KOPT-K1 (cell line): ENCODE data around the gene TRMT11.
A peak's percentile ranks its signal among the peaks of the same experiment; 100 is the strongest.
"Not testable (repeated sequence)": the region's sequence is repeated elsewhere in the genome, so short reads cannot be mapped to it uniquely, and the experiment has no call there.

ENCODE experiments used
- H3K27ac ChIP-seq: fragments of 200-600 bp; sonication (generic); 2 replicates; pipeline ENCODE4 v1.5.1; 2016; ENCODE audit warnings: antibody characterized with exemption, mild to moderate bottlenecking, low read depth, low read length; ENCODE audit not compliant: poor library complexity, severe bottlenecking
- H3K36me3 ChIP-seq: fragments of 200-600 bp; sonication (generic); 2 replicates; pipeline ENCODE4 v1.5.1; 2017; ENCODE audit warnings: antibody characterized with exemption, mild to moderate bottlenecking, low read length, moderate library complexity; ENCODE audit not compliant: insufficient read depth
- H3K9me3 ChIP-seq: fragments of 200-600 bp; sonication (generic); 2 replicates; pipeline ENCODE4 v1.5.1; 2017; ENCODE audit warnings: antibody characterized with exemption, low read length, mild to moderate bottlenecking; ENCODE audit not compliant: insufficient read depth, poor library complexity, severe bottlenecking

The TRMT11 gene

GRCh38 chr6:126002755-126003679, 16.7 kb downstream of the TRMT11 start:
- no peaks in the 10 kb centered on the region for H3K9me3 ChIP-seq
- peaks cover 50% of the 10 kb centered on the region for H3K36me3 ChIP-seq
- H3K27ac ChIP-seq = peak overlapping the region; percentile 2

DNA sequence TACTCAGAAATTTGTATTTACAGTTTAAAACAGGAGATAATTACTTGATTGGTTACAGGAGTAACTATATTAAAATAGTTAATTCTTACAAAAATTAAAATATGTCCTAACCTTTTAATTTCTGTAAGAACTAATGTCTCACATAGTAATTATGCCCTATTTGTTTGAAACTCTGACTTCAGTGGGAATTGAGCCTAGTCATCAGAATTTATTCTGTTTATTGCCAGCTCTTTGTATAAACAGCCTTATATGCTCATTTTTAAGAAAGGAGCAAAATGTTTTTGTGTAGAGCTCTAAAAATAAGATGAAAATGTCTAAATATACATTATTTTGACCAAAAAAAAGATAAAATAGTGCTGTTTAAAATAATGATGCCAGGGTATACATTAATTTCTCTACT, 21.5 kb downstream of the TRMT11 start:
- Histone ChIP-seq H3K36me3 (peaks cover 59% of the 10 kb centered on the region), H3K27ac (no peak overlapping the region), H3K9me3 (no peaks in the 10 kb centered on the region)

DNA sequence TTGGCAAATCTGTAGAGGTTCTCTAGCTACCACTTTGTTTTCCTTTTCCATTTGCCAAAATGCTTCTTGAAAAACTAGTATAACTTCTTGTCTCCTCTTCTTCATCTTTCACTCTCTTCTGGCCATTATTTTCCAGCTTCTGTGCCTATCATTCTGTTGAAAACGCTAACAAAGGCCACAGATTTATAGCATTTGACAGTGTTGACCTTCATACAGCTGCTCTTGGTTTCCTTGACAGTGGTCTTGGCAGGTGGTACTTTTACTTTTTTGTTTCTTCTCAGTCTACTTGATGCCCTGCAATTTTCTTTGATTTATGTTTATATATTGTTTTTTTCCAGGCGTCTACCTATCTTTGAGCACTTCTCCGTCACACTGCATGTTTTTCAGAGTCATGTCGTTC, 23.7 kb downstream of the TRMT11 start:
- no peak overlapping the region for H3K27ac ChIP-seq
- H3K36me3 ChIP-seq = peaks cover 70% of the 10 kb centered on the region
- H3K9me3 ChIP-seq = no peaks in the 10 kb centered on the region

DNA sequence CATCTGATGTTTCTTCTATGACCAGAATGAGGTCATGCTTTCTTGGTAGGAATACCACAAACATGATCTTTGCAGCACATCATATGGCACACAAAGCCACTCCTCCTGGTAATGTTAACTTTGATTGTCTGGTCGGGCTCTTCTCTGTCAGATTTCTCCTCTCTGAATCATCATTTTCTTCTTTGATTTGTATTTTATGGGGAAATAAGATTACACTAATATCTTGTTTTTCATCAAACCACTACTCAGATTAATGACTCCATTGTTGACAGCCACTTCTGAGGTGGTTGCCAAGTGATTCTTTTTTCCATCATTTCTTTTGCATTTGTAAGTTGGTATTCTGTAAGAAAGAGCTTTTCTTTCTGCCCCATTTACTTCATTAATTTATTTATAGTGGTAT, 29.5 kb downstream of the TRMT11 start:
- no peaks in the 10 kb centered on the region for H3K9me3 ChIP-seq
- H3K36me3 ChIP-seq = peaks cover 80% of the 10 kb centered on the region
- H3K27ac ChIP-seq = no peak overlapping the region

GRCh38 chr6:126016591-126016990, 30.3 kb downstream of the TRMT11 start:
- peaks cover 80% of the 10 kb centered on the region for H3K36me3 ChIP-seq

DNA sequence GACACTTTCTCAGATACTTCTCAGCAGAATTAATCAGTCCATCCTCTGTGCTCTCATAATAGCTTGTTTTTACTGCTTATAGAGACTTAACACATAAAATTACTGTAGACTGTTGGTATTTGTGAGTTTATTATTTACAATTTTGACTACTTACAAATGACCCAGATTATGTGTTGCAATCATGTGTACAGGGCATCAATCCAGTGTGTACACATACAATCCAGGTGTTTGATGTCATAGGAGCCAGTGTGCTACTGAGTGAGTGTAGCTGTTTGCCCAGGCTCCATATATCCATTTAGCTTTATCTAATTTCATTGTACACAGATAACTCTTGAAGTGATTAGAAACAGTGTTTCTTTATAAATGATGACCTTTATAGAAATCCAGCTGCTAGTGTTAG, 31.3 kb downstream of the TRMT11 start:
- Histone ChIP-seq H3K27ac (no peak overlapping the region), H3K36me3 (peaks cover 80% of the 10 kb centered on the region)

More at GRCh38 chr6:126016591-126016990, 30.3 kb downstream of the TRMT11 start:
- no peak overlapping the region for H3K27ac ChIP-seq
- H3K9me3 ChIP-seq = no peaks in the 10 kb centered on the region

GRCh38 chr6:126020305-126021050, 34.1 kb downstream of the TRMT11 start:
- no peak overlapping the region for H3K27ac ChIP-seq
- peaks cover 67% of the 10 kb centered on the region for H3K36me3 ChIP-seq
- H3K9me3 ChIP-seq = no peaks in the 10 kb centered on the region

More for the DNA sequence above, 31.3 kb downstream of the TRMT11 start:
- no peaks in the 10 kb centered on the region for H3K9me3 ChIP-seq

GRCh38 chr6:126023474-126023873, 37.1 kb downstream of the TRMT11 start:
- peaks cover 69% of the 10 kb centered on the region for H3K36me3 ChIP-seq
- H3K27ac ChIP-seq, H3K9me3 ChIP-seq: not testable (repeated sequence)

DNA sequence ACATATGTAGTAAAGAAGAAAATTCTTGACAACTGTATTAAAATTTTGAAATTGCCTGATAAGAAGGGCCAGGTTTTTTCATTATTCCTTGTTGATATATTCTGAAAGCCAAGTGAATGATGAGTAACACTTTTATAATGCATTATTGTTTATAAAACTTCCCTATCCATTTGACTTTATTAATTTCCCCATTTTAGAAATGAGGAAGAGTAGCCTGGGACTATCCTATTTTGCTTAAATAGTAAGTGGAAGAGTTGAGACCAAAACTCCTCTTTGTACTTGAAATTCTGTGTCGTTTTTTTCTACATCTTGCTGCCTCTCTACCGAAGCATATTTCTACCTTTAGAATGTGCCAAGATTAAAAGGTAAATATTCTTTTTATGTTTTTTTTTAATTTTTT, 39.7 kb downstream of the TRMT11 start:
- H3K36me3 ChIP-seq = peaks cover 46% of the 10 kb centered on the region
- no peaks in the 10 kb centered on the region for H3K9me3 ChIP-seq
- H3K27ac ChIP-seq = no peak overlapping the region

DNA sequence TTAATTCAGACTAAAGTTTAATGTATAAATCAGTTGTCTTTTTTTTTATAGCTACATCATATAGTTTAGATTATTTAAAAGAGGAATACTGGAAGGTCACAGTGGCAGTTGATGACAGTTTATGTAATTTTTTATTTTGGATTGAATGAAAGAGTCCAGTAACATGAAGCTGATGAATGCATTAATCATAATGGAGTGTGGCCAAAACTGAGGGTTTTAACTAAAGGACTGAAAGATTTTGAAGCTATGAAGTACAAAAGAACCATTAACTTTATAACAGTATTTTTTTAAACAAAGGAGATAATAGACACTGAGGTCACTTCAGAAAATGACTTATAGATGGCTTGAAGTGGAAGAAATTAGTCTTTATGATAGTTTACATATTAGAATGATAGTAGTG, 41.3 kb downstream of the TRMT11 start:
- Histone ChIP-seq H3K27ac (no peak overlapping the region), H3K36me3 (peaks cover 44% of the 10 kb centered on the region), H3K9me3 (no peaks in the 10 kb centered on the region)

GRCh38 chr6:126030045-126030444, 43.7 kb downstream of the TRMT11 start:
- H3K9me3 ChIP-seq = no peaks in the 10 kb centered on the region
- H3K36me3 ChIP-seq = peaks cover 34% of the 10 kb centered on the region

GRCh38 chr6:126033696-126034095, 47.4 kb downstream of the TRMT11 start:
- no peaks in the 10 kb centered on the region for H3K9me3 ChIP-seq
- peaks cover 41% of the 10 kb centered on the region for H3K36me3 ChIP-seq
- H3K27ac ChIP-seq = no peak overlapping the region

More at GRCh38 chr6:126030045-126030444, 43.7 kb downstream of the TRMT11 start:
- H3K27ac ChIP-seq = no peak overlapping the region

DNA sequence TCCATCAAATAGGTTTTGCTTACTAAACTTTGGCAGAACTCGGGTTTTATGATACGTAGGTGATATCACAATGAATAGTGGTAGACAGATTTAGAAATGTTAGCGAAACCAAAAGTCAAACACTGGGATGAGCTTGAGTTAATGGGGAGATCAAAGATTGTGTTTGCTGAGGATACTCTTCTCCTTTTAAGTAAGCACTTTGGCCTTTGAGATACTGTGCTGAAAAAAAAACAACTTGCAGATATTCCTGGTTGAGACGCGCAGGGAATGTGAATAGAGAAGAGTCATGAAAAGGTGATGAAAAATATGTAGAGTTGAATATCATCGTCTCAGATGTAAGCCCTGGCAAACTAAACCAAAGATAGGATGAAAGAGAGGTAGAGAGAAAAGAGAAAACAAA, 48.3 kb downstream of the TRMT11 start:
- Histone ChIP-seq H3K27ac (no peak overlapping the region), H3K9me3 (no peaks in the 10 kb centered on the region), H3K36me3 (peaks cover 50% of the 10 kb centered on the region)

GRCh38 chr6:126035764-126036163, 49.4 kb downstream of the TRMT11 start:
- no peaks in the 10 kb centered on the region for H3K9me3 ChIP-seq
- H3K36me3 ChIP-seq = peaks cover 59% of the 10 kb centered on the region
- H3K27ac ChIP-seq = no peak overlapping the region

GRCh38 chr6:126038234-126038633, 51.9 kb downstream of the TRMT11 start:
- H3K27ac ChIP-seq = no peak overlapping the region
- no peaks in the 10 kb centered on the region for H3K9me3 ChIP-seq
- peaks cover 59% of the 10 kb centered on the region for H3K36me3 ChIP-seq
